Measurements from ENCODE around the gene ADD2. TPM values are rescaled to one million over a fixed set of nuclear protein-coding genes. Genes with fewer than 3 reads are reported as not detected.

The ADD2 gene
- total and polyA plus RNA-seq, 3 donors from 2014 or later: 5.1 to 6.1 (median 5.8) TPM

DNA sequence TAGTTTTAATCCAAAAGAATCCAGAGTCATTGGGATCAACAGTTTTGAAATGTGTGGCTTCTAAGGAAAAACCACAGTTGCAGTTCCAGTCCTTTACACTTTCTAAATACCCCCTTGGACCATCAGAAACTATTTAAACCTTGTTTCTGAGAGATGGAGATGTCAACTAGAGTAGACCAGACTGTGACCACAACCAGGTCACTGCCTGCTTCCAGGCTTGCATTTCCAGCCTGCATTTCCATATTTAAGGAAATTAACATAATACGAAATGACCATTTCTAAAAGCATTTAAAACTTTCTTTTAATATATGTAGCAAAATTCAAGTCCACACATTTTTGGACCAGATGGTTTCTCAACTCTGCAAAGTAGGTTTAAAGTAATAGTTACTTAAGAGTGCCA lies 38.4 kb downstream of the ADD2 start:
- H3K4me1 ChIP-seq: no peaks in the 10 kb centered on the region
- H3K4me3 ChIP-seq: no peak overlapping the region
- intact Hi-C loops (cut with DNase I; ENCODE audit: low total_unique reads): no loop called here
- no peak for DNase-seq
- no peak overlapping the region for H3K27ac ChIP-seq
- WGBS, 2 donors: 94% methylated on average over 1 of the region's 1 CpG
- no peaks in the 10 kb centered on the region for H3K27me3 ChIP-seq
- no peaks in the 10 kb centered on the region for H3K36me3 ChIP-seq (ENCODE audit: low read depth, missing control alignments)
- H3K9me3 ChIP-seq: no peaks in the 10 kb centered on the region
- no peak for TF ChIP-seq CTCF (IDR thresholded peaks at IDR 0.05)
- TF ChIP-seq POLR2A (IDR thresholded peaks at IDR 0.05): no peak

- H3K4me1 ChIP-seq: no peaks in the 10 kb centered on the region
- intact Hi-C loops (cut with DNase I; ENCODE audit: low total_unique reads): no loop called here
- DNase-seq: no peak
- H3K27ac ChIP-seq: no peak overlapping the region
- WGBS, 2 donors: 80 to 81% methylated on average over 7 of the region's 7 CpGs
- TF ChIP-seq POLR2A (IDR thresholded peaks at IDR 0.05) (no peak), CTCF (IDR thresholded peaks at IDR 0.05) (no peak)
- no peaks in the 10 kb centered on the region for H3K9me3 ChIP-seq
- H3K27me3 ChIP-seq: no peaks in the 10 kb centered on the region
- no peaks in the 10 kb centered on the region for H3K36me3 ChIP-seq (ENCODE audit: low read depth, missing control alignments)
- H3K4me3 ChIP-seq: no peak overlapping the region
Observed at GRCh38 chr2:70728128-70728527, 39.9 kb downstream of the ADD2 start.

GRCh38 chr2:70726947-70727725 lies 40.9 kb downstream of the ADD2 start:
- Histone ChIP-seq H3K27me3 (no peaks in the 10 kb centered on the region), H3K9me3 (no peaks in the 10 kb centered on the region), H3K4me3 (no peak overlapping the region), H3K27ac (no peak overlapping the region), H3K4me1 (no peaks in the 10 kb centered on the region), H3K36me3 (ENCODE audit: low read depth, missing control alignments) (no peaks in the 10 kb centered on the region)
- intact Hi-C loops (cut with DNase I; ENCODE audit: low total_unique reads): no loop called here
- TF ChIP-seq CTCF (IDR thresholded peaks at IDR 0.05): no peak
- no peak for TF ChIP-seq POLR2A (IDR thresholded peaks at IDR 0.05)
- 69 to 79% methylated on average over 11 of the region's 11 CpGs for WGBS, 2 donors
- no peak for DNase-seq

DNA sequence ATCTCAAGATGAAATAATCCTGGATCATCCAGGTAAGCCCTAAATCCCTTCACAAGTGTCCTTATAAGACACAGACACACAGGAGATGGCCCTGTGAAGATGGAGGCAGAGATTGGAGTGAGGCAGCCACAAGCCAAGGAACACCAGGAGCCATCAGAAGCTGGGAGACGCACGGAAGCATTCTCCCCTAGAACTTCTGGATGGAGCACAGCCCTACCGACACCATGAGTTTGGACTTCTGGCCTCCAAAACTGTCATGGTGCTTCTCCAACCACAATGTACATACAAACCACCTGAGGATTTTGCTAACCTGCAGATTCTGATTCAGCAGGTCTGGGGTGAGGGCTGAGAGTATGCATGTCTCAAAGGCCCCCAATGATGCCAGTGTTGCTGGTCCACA lies 42.5 kb downstream of the ADD2 start:
- WGBS, 2 donors: 60 to 95% methylated on average over 1 to 3 of the region's 3 CpGs

More for the DNA sequence above, 42.5 kb downstream of the ADD2 start:
- no peaks in the 10 kb centered on the region for H3K4me1 ChIP-seq
- H3K27ac ChIP-seq: no peak overlapping the region
- no peak for TF ChIP-seq CTCF (IDR thresholded peaks at IDR 0.05)
- no peak for TF ChIP-seq POLR2A (IDR thresholded peaks at IDR 0.05)
- no peaks in the 10 kb centered on the region for H3K36me3 ChIP-seq (ENCODE audit: low read depth, missing control alignments)
- intact Hi-C loops (cut with DNase I; ENCODE audit: low total_unique reads): no loop called here
- no peaks in the 10 kb centered on the region for H3K27me3 ChIP-seq
- no peaks in the 10 kb centered on the region for H3K9me3 ChIP-seq
- H3K4me3 ChIP-seq: no peak overlapping the region
- no peak for DNase-seq
